H1 (cell line): ENCODE results near the gene ACP4. TPM values are rescaled to one million over a fixed set of nuclear protein-coding genes. Genes with fewer than 3 reads are reported as not detected.
A peak's percentile ranks its signal among the peaks of the same experiment; 100 is the strongest.

Experiments
- CTCF ChIA-PET: fragments of 300-600 bp; sonication (Branson Sonifier 250); formaldehyde crosslinking; loops from one replicate; lab custom pipeline; 2021; ENCODE audit not compliant: partially characterized antibody; lab: Charles Lee
- POLR2A ChIA-PET: fragments of 300-600 bp; sonication (Branson Sonifier 250); formaldehyde crosslinking; loops from one replicate; lab custom pipeline; 2021; ENCODE audit warnings: inconsistent platforms; ENCODE audit not compliant: partially characterized antibody; lab: Charles Lee
- DNase-seq, 2 experiments: peaks; one replicate each; pipeline versions ENCODE4 v3.0.0 to v3.0.0-alpha.2; 2010 to 2022; ENCODE audit warnings: low spot score in 2 of 2, low read depth in 1 of 2, mixed read lengths in 1 of 2
- FAIRE-seq: peaks from 2 replicates; lab custom pipeline; 2011; peaks lifted over from hg19 to GRCh38; lab: Jason Lieb, UNC
- H2AFZ ChIP-seq: 2 replicates; pipeline ENCODE4 v1.8.1; 2012; ENCODE audit warnings: low read length, inconsistent platforms
- H2AK5ac ChIP-seq: 2 replicates; pipeline ENCODE4 v1.6.1; 2013; ENCODE audit warnings: low read depth, low read length
- H2BK120ac ChIP-seq: replicated peaks from 2 replicates; pipeline ENCODE3; 2013; ENCODE audit warnings: low read depth, low read length, inconsistent platforms
- H2BK12ac ChIP-seq: 2 replicates; pipeline ENCODE4 v1.6.1; 2013; ENCODE audit warnings: low read depth, low read length
- H2BK15ac ChIP-seq: 2 replicates; pipeline ENCODE4 v1.6.1; 2013; ENCODE audit warnings: low read length
- H2BK20ac ChIP-seq: 2 replicates; pipeline ENCODE4 v1.6.1; 2013; ENCODE audit warnings: low read length
- H2BK5ac ChIP-seq: 2 replicates; pipeline ENCODE4 v1.6.1; 2013; ENCODE audit warnings: low read depth, low read length
- H3K14ac ChIP-seq: 2 replicates; pipeline ENCODE4 v1.6.1; 2013; ENCODE audit warnings: inconsistent platforms; ENCODE audit not compliant: insufficient read length
- H3K18ac ChIP-seq: 2 replicates; pipeline ENCODE4 v1.6.1; 2013; ENCODE audit warnings: low read length; ENCODE audit errors: extremely low read depth
- H3K23ac ChIP-seq: 2 replicates; pipeline ENCODE4 v1.6.1; 2013; ENCODE audit warnings: inconsistent platforms; ENCODE audit not compliant: insufficient read length
- H3K23me2 ChIP-seq: 2 replicates; pipeline ENCODE4 v1.6.1; 2013; ENCODE audit warnings: low read depth, low read length
- H3K27ac ChIP-seq: 2 replicates; pipeline ENCODE4 v1.6.1; 2011; ENCODE audit warnings: low read depth, low read length, inconsistent platforms
- H3K27me3 ChIP-seq, 4 experiments: replicated peaks in 1 of 4; 1 replicate in 1 of 4; 2 replicates in 3 of 4; pipeline versions ENCODE4 v1.6.1 to v1.8.1; 2011 to 2013; ENCODE audit warnings: low read length in 3 of 4, mild to moderate bottlenecking in 3 of 4, inconsistent platforms in 2 of 4, mixed read lengths in 2 of 4, moderate library complexity in 1 of 4; ENCODE audit not compliant: control insufficient read depth in 3 of 4, insufficient read depth in 3 of 4; ENCODE audit errors: extremely low read depth in 1 of 4
- H3K36me3 ChIP-seq, 4 experiments: 2 replicates each; pipeline versions ENCODE4 v1.6.1 to v1.8.1; 2011 to 2013; ENCODE audit warnings: mild to moderate bottlenecking in 4 of 4, low read length in 3 of 4, moderate library complexity in 2 of 4, control low read depth in 1 of 4, inconsistent platforms in 1 of 4; ENCODE audit not compliant: insufficient read depth in 4 of 4, control insufficient read depth in 2 of 4
- H3K4ac ChIP-seq: replicated peaks from 2 replicates; pipeline ENCODE3; 2013; ENCODE audit warnings: low read length, low read depth, mixed read lengths, inconsistent platforms; ENCODE audit not compliant: insufficient read length
- H3K4me1 ChIP-seq, 4 experiments: replicated peaks in 1 of 4; 1 replicate in 1 of 4; 2 replicates in 3 of 4; pipeline versions ENCODE4 v1.6.1 to v1.8.1; 2011 to 2013; ENCODE audit warnings: low read length in 3 of 4, inconsistent platforms in 2 of 4, mixed read lengths in 1 of 4; ENCODE audit not compliant: insufficient read depth in 4 of 4, control insufficient read depth in 3 of 4
- H3K4me2 ChIP-seq, 2 experiments: 2 replicates each; pipeline versions ENCODE4 v1.6.1 to v1.8.1; 2011 to 2013; ENCODE audit warnings: low read depth in 2 of 2, low read length in 2 of 2, control low read depth in 1 of 2, inconsistent platforms in 1 of 2, mild to moderate bottlenecking in 1 of 2; ENCODE audit not compliant: insufficient read depth in 1 of 2
- H3K4me3 ChIP-seq, 4 experiments: fragments of 200-600, 300-600 bp in 1 of 4; sonication (generic), shearing (Covaris generic), sonication (Bioruptor Twin) in 1 of 4; 2 replicates each; pipeline versions ENCODE4 v1.5.1 to v1.8.1; 2011 to 2016; ENCODE audit warnings: low read length in 4 of 4, low read depth in 3 of 4, control low read depth in 2 of 4, inconsistent platforms in 2 of 4, mild to moderate bottlenecking in 2 of 4, mixed read lengths in 1 of 4, moderate library complexity in 1 of 4; ENCODE audit not compliant: insufficient read depth in 2 of 4; ENCODE audit errors: extremely low read depth in 1 of 4
- H3K56ac ChIP-seq: replicated peaks from 2 replicates; pipeline ENCODE3; 2013; ENCODE audit warnings: low read depth, mild to moderate bottlenecking, mixed read lengths, low read length, inconsistent platforms; ENCODE audit not compliant: insufficient read length
- H3K79me1 ChIP-seq: 2 replicates; pipeline ENCODE4 v1.6.1; 2013; ENCODE audit warnings: low read depth, low read length, control low read depth
- H3K79me2 ChIP-seq, 2 experiments: 2 replicates each; pipeline versions ENCODE4 v1.6.1 to v1.8.1; 2012 to 2013; ENCODE audit warnings: low read length in 2 of 2, mild to moderate bottlenecking in 2 of 2, inconsistent platforms in 1 of 2; ENCODE audit not compliant: insufficient read depth in 2 of 2, control insufficient read depth in 1 of 2
- H3K9ac ChIP-seq, 4 experiments: replicated peaks in 1 of 4; 1 replicate in 1 of 4; 2 replicates in 3 of 4; pipeline versions ENCODE4 v1.6.1 to v1.8.1; 2011 to 2013; ENCODE audit warnings: low read depth in 3 of 4, low read length in 3 of 4, control low read depth in 2 of 4, mild to moderate bottlenecking in 2 of 4, moderate library complexity in 2 of 4, inconsistent platforms in 1 of 4; ENCODE audit errors: extremely low read depth in 1 of 4
- H3K9me3 ChIP-seq, 2 experiments: 2 replicates each; pipeline versions ENCODE4 v1.6.1 to v1.8.1; 2012 to 2013; ENCODE audit warnings: mild to moderate bottlenecking in 2 of 2, moderate library complexity in 2 of 2, control low read depth in 1 of 2, inconsistent platforms in 1 of 2, low read depth in 1 of 2, low read length in 1 of 2, mixed read lengths in 1 of 2; ENCODE audit not compliant: insufficient read depth in 2 of 2
- H4K20me1 ChIP-seq, 2 experiments: replicated peaks in 1 of 2; 2 replicates each; pipeline versions ENCODE3 to v1.8.1; 2011 to 2013; ENCODE audit warnings: inconsistent platforms in 2 of 2, low read length in 2 of 2, mild to moderate bottlenecking in 1 of 2; ENCODE audit not compliant: insufficient read depth in 2 of 2, control insufficient read depth in 1 of 2
- H4K5ac ChIP-seq: 2 replicates; pipeline ENCODE4 v1.6.1; 2013; ENCODE audit warnings: low read length, low read depth, mixed read lengths, inconsistent platforms; ENCODE audit not compliant: insufficient read length
- H4K8ac ChIP-seq: 2 replicates; pipeline ENCODE4 v1.8.0; 2013; ENCODE audit warnings: mild to moderate bottlenecking, moderate library complexity, low read length, inconsistent platforms; ENCODE audit not compliant: insufficient read depth; ENCODE audit errors: extremely low read depth
- H4K91ac ChIP-seq: replicated peaks from 2 replicates; pipeline ENCODE3; 2013; ENCODE audit warnings: low read length, mixed read lengths, inconsistent platforms; ENCODE audit not compliant: insufficient read length
- CTBP2 ChIP-seq: IDR thresholded peaks from 2 replicates; pipeline ENCODE4 v1.7.0; 2011; ENCODE audit warnings: borderline replicate concordance, mild to moderate bottlenecking, moderate library complexity, mixed read lengths, low read length; ENCODE audit not compliant: insufficient read depth, insufficient read length
- JUND ChIP-seq: IDR thresholded peaks from 2 replicates; pipeline ENCODE4 v1.6.1; 2011; ENCODE audit warnings: mild to moderate bottlenecking, improper control_type of control experiment, low read length
- KDM1A ChIP-seq: fragments of 200-600, 300-600 bp; sonication (generic); IDR thresholded peaks from 2 replicates; pipeline ENCODE4 v1.7.1; 2016; ENCODE audit warnings: mild to moderate bottlenecking, low read length, borderline replicate concordance
- POLR2AphosphoS5 ChIP-seq: IDR thresholded peaks from 2 replicates; pipeline ENCODE4 v1.6.1; 2011; ENCODE audit warnings: low read depth, low read length
- WGBS, 2 experiments: shearing (Covaris generic) in 1 of 2; methylation state at CpG; one replicate each; pipeline versions ENCODE4 v1.1.6 to v1.1.7; 2013 to 2015; ENCODE audit warnings: low lambda C conversion rate in 2 of 2, mixed read lengths in 2 of 2, inconsistent platforms in 1 of 2, low coverage in 1 of 2, missing lambda C conversion rate in 1 of 2; ENCODE audit not compliant: insufficient replicate concordance in 2 of 2, insufficient coverage in 1 of 2, insufficient read length in 1 of 2; ENCODE audit errors: extremely low coverage in 1 of 2, missing lambda C conversion rate in 1 of 2; 5-methylcytosine and 5-hydroxymethylcytosine counted together
- polyA plus RNA-seq, 7 experiments: library from polyadenylated mRNA; depleted of rRNA in 3 of 7; stranded (reverse) in 5 of 7; unstranded in 2 of 7; fragments of >200 nt in 5 of 7; fragments of 200-250 nt in 2 of 7; gene quantifications; 1 replicate in 5 of 7; 2 replicates in 1 of 7; 4 replicates in 1 of 7; pipeline versions ENCODE4 v1.2.1 to v1.2.3, GENCODE V29; 2011 to 2013; ENCODE audit warnings: missing spikeins in 2 of 7, mixed read lengths in 2 of 7
- total RNA-seq: library from RNA; stranded (reverse); fragmentation: NEBNext Ultra II Directional; extraction: Animal tissue kit (Norgen Biotek cat#: 25700); gene quantifications from 2 replicates; pipeline ENCODE4 v1.2.1, GENCODE V29; 2021
- TF ChIP-seq, protein P1 (sequence below): IDR thresholded peaks from 2 replicates; pipeline ENCODE4 v1.6.1; 2011; ENCODE audit warnings: low read depth, mild to moderate bottlenecking, low read length; ENCODE audit not compliant: insufficient read depth
- TF ChIP-seq, protein P2 (sequence below): IDR thresholded peaks from 2 replicates; pipeline ENCODE4 v1.6.1; 2012; ENCODE audit warnings: low read length, inconsistent platforms

ACP4 gene
- total and polyA plus RNA-seq, 2 of the 8 experiments (the other 6 are each of a cell fraction or from before 2014, with no cell fraction given), result not detected

GRCh38 chr19:50792272-50793250 lies 2.3 kb downstream of the ACP4 start:
- H3K36me3 ChIP-seq, result peaks cover 1 to 15% (median 6%) of the 10 kb centered on the region in 4 experiments; a peak in 6 of 8 replicates
- peaks cover 0 to 14% (median 6%) of the 10 kb centered on the region in 4 experiments; a peak in 5 of 7 replicates for H3K4me1 ChIP-seq
- WGBS, 2 experiments, result 92% methylated on average over 13 of the region's 13 CpGs; no CpG with 5 or more reads in 1 of the 2 experiments
- FAIRE-seq (no peak), DNase-seq (no peak)
- H3K18ac ChIP-seq, result no peak overlapping the region
- no peak overlapping the region for H2BK15ac ChIP-seq
- no peak overlapping the region for H3K4me3 ChIP-seq
- no peak overlapping the region for H3K4me2 ChIP-seq
- no peaks in the 10 kb centered on the region for H3K79me1 ChIP-seq
- no peak overlapping the region for H4K5ac ChIP-seq
- H2AK5ac ChIP-seq, result no peak overlapping the region
- no peaks in the 10 kb centered on the region; a peak in 1 of 7 replicates for H3K27me3 ChIP-seq
- H2BK5ac ChIP-seq, result no peak overlapping the region
- peaks cover 20 to 22% of the 10 kb centered on the region in 2 experiments for H4K20me1 ChIP-seq
- POLR2A ChIA-PET, result interaction anchor here (0.6 to 15.0 kb wide), 19 partner anchors 10 to 306 kb away, joined by 3 to 275 read pairs (median 5); partner anchors contain the start of genes ASPDH, CLEC11A, KLK1 and SHANK1
- H3K27ac ChIP-seq, result no peak overlapping the region
- no peak overlapping the region for H3K9ac ChIP-seq
- H3K56ac ChIP-seq, result no peak overlapping the region
- H3K23ac ChIP-seq, result no peak overlapping the region
- CTCF ChIA-PET, result interaction anchor here (0.8 to 3.2 kb wide), 6 partner anchors 9 to 133 kb away, joined by 3 to 12 read pairs (median 3); no protein-coding TSS in a partner anchor
- H3K9me3 ChIP-seq, result no peaks in the 10 kb centered on the region
- no peak overlapping the region; the same call in 1 of the 2 replicates for H2BK12ac ChIP-seq
- no peak overlapping the region for H3K4ac ChIP-seq
- no peaks in the 10 kb centered on the region; the same call in 1 of the 2 replicates for H3K23me2 ChIP-seq
- H4K91ac ChIP-seq, result no peak overlapping the region
- TF ChIP-seq JUND (no peak), POLR2AphosphoS5 (peak; percentile 77), KDM1A (no peak; the same call in 1 of the 2 replicates), CTBP2 (no peak)
- TF ChIP-seq, protein P1, sequence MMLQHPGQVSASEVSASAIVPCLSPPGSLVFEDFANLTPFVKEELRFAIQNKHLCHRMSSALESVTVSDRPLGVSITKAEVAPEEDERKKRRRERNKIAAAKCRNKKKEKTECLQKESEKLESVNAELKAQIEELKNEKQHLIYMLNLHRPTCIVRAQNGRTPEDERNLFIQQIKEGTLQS, result no peak
- TF ChIP-seq, protein P2, sequence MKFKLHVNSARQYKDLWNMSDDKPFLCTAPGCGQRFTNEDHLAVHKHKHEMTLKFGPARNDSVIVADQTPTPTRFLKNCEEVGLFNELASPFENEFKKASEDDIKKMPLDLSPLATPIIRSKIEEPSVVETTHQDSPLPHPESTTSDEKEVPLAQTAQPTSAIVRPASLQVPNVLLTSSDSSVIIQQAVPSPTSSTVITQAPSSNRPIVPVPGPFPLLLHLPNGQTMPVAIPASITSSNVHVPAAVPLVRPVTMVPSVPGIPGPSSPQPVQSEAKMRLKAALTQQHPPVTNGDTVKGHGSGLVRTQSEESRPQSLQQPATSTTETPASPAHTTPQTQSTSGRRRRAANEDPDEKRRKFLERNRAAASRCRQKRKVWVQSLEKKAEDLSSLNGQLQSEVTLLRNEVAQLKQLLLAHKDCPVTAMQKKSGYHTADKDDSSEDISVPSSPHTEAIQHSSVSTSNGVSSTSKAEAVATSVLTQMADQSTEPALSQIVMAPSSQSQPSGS, result peak; percentile 61; the same call in 1 of the 2 replicates
- no peak overlapping the region for H2BK120ac ChIP-seq
- H3K79me2 ChIP-seq, result no peaks in the 10 kb centered on the region
- no peak overlapping the region; the same call in 1 of the 2 replicates for H4K8ac ChIP-seq
- no peak overlapping the region for H3K14ac ChIP-seq
- H2AFZ ChIP-seq, result no peak overlapping the region
- H2BK20ac ChIP-seq, result no peak overlapping the region
